Measurements from ENCODE around the gene PTGDS. TPM values are rescaled to one million over a fixed set of nuclear protein-coding genes. Genes with fewer than 3 reads are reported as not detected.

PTGDS gene
- total and polyA plus RNA-seq, 9 of the 15 experiments (the other 6 are each of a cell fraction or from before 2014, with no cell fraction given): 0.46 to 7.1 (median 2.0) TPM

GRCh38 chr9:136965771-136966484, 11.4 kb upstream of the PTGDS start:
- BruUV-seq (replicated peaks): no TSS peak
- TF ChIP-seq ZNF785 (CRISPR knock-in tag; IDR thresholded peaks at IDR 0.05) (no peak), TBL1XR1 (IDR thresholded peaks at IDR 0.05; ENCODE audit: low read length in 2 of 2) (no peak), ZBTB5 (IDR thresholded peaks at IDR 0.05) (no peak), NONO (IDR thresholded peaks at IDR 0.05; ENCODE audit: low read depth in 2 of 2, low read length in 1 of 2) (no peak), MAZ (CRISPR knock-in tag; conservative IDR thresholded peaks at IDR 0.05 in 1 of 2, IDR thresholded peaks at IDR 0.05 in 1 of 2) (no peak), ZNF318 (IDR thresholded peaks at IDR 0.05; ENCODE audit: borderline replicate concordance in 1 of 2, low read depth in 1 of 2) (no peak), USF1 (CRISPR knock-in tag; IDR thresholded peaks at IDR 0.05) (peak; percentile 79), POLR3A (IDR thresholded peaks at IDR 0.05; ENCODE audit: borderline replicate concordance, extremely low read depth, insufficient read depth, insufficient read length) (no peak)

More at GRCh38 chr9:136965771-136966484, 11.4 kb upstream of the PTGDS start:
- H3K79me2 ChIP-seq (ENCODE audit: control insufficient read depth, insufficient read depth, low read length): no peaks in the 10 kb centered on the region
- peak overlapping the region; percentile 55 for H3K4me2 ChIP-seq (ENCODE audit: insufficient read depth, low read length)
- DNase-seq (ENCODE audit: extremely low read depth in 1 of 4, low spot score in 3 of 4) (peak; percentile 32 to 56 (median 48)), FAIRE-seq (peak; percentile 88), ATAC-seq (no peak; the same call in 1 of the 3 replicates)
- no peaks in the 10 kb centered on the region for H3K27me3 ChIP-seq (ENCODE audit: control insufficient read depth in 2 of 2, insufficient read depth in 2 of 2, low read length in 2 of 2)
- ChIA-PET POLR2A (interaction anchor here (0.7 to 0.9 kb wide), 2 partner anchors 11 to 106 kb away, joined by 3 read pairs; no protein-coding TSS in a partner anchor), CTCF (ENCODE audit: low intra/inter-chr PET ratio) (no interaction called here)
- H2AFZ ChIP-seq (ENCODE audit: low read depth, low read length): peak overlapping the region; percentile 96
- peaks cover 26 to 80% of the 10 kb centered on the region in 2 experiments; a peak in 4 of 5 replicates for H3K4me1 ChIP-seq (replicated peaks in 1 of 2; ENCODE audit: control insufficient read depth in 2 of 2, insufficient read depth in 2 of 2, low read length in 2 of 2)
- no peaks in the 10 kb centered on the region for H3K9me3 ChIP-seq (replicated peaks; ENCODE audit: control insufficient read depth, insufficient read depth, low read depth, low read length)
- H3K36me3 ChIP-seq (ENCODE audit: control insufficient read depth, insufficient read depth, low read length): no peaks in the 10 kb centered on the region
- H3K9ac ChIP-seq (ENCODE audit: insufficient read depth in 1 of 2, low read depth in 2 of 2, low read length in 2 of 2): peak overlapping the region; percentile 22 to 75; a peak in 2 of 4 replicates
- no peaks in the 10 kb centered on the region for H4K20me1 ChIP-seq (replicated peaks; ENCODE audit: control insufficient read depth, insufficient read depth, low read length)
- peak overlapping the region; percentile 38; the same call in 1 of the 3 replicates for H3K27ac ChIP-seq (ENCODE audit: extremely low read depth, low read depth, low read length)
- intact Hi-C loops (cut with micrococcal nuclease) (no loop called here), in situ Hi-C loops (cut with MboI) (no loop called here)
- H3K4me3 ChIP-seq: no peak overlapping the region
- WGBS (ENCODE audit: insufficient coverage, low coverage, missing lambda C conversion rate): 20% methylated on average over 23 of the region's 23 CpGs
- H3K9me1 ChIP-seq (ENCODE audit: control insufficient read depth, insufficient read depth, low read length): no peaks in the 10 kb centered on the region
